ENCODE data around the gene ADPGK. TPM values are rescaled to one million over a fixed set of nuclear protein-coding genes. Genes with fewer than 3 reads are reported as not detected.

The ADPGK gene
- total and polyA plus RNA-seq, 12 donors = 27.7 to 97.1 (median 46.5) TPM

GRCh38 chr15:72782274-72783003, 1.1 kb downstream of the ADPGK start:
- TF ChIP-seq POLR2A (IDR thresholded peaks at IDR 0.05) = no peak
- TF ChIP-seq, protein P1, sequence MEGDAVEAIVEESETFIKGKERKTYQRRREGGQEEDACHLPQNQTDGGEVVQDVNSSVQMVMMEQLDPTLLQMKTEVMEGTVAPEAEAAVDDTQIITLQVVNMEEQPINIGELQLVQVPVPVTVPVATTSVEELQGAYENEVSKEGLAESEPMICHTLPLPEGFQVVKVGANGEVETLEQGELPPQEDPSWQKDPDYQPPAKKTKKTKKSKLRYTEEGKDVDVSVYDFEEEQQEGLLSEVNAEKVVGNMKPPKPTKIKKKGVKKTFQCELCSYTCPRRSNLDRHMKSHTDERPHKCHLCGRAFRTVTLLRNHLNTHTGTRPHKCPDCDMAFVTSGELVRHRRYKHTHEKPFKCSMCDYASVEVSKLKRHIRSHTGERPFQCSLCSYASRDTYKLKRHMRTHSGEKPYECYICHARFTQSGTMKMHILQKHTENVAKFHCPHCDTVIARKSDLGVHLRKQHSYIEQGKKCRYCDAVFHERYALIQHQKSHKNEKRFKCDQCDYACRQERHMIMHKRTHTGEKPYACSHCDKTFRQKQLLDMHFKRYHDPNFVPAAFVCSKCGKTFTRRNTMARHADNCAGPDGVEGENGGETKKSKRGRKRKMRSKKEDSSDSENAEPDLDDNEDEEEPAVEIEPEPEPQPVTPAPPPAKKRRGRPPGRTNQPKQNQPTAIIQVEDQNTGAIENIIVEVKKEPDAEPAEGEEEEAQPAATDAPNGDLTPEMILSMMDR (IDR thresholded peaks at IDR 0.05) = no peak
- Histone ChIP-seq H3K27ac (peak overlapping the region; percentile 66 to 98 (median 95)), H3K4me1 (replicated peaks in 1 of 2) (peaks cover 0 to 36% of the 10 kb centered on the region in 2 donors), H3K27me3 (no peaks in the 10 kb centered on the region), H3K9me3 (replicated peaks in 1 of 3) (no peaks in the 10 kb centered on the region), H3K4me3 (peak overlapping the region; percentile 68 to 97 (median 92)), H3K36me3 (replicated peaks in 1 of 2) (no peaks in the 10 kb centered on the region)
- intact Hi-C loops (cut with DNase I) = loop anchor here in 1 of 2 donors (10.0 kb wide), 1 partner anchor 302 kb away; no protein-coding TSS in a partner anchor
- WGBS, 4 donors = 40 to 48% (median 44%) methylated on average over 14 of the region's 14 CpGs
- DNase-seq = no peak

GRCh38 chr15:72781631-72782030, 1.9 kb downstream of the ADPGK start:
- no peak for TF ChIP-seq POLR2A (IDR thresholded peaks at IDR 0.05)
- TF ChIP-seq, protein P1 (IDR thresholded peaks at IDR 0.05) = no peak
- no peaks in the 10 kb centered on the region for H3K36me3 ChIP-seq (replicated peaks in 1 of 2)
- H3K4me1 ChIP-seq (replicated peaks in 1 of 2) = peaks cover 0 to 36% of the 10 kb centered on the region in 2 donors
- intact Hi-C loops (cut with DNase I) = loop anchor here in 1 of 2 donors (10.0 kb wide), 1 partner anchor 303 kb away; no protein-coding TSS in a partner anchor
- no peak for DNase-seq
- H3K4me3 ChIP-seq = no peak overlapping the region
- no peaks in the 10 kb centered on the region for H3K9me3 ChIP-seq (replicated peaks in 1 of 3)
- 75 to 81% (median 77%) methylated on average over 5 to 6 of the region's 6 CpGs for WGBS, 4 donors
- no peak overlapping the region for H3K27ac ChIP-seq
- H3K27me3 ChIP-seq = no peaks in the 10 kb centered on the region

DNA sequence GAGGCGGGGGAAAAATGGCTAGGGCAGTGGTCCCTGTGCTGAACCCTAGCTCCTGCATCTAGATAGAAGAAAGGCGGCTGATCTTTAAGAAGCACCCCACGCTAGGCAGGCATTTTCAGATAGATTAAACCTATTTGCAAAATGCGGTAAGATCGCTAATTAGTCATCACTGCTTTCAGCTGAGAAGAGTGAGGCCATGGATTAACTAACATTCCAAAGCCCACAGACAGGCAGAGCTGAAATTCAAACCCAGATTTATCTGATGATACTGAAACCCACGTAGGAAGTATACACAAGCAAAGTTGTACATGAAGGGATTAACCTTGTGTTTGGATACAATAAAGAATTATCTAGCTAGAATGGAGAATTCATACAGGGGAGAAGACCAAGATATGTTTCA, 4.8 kb downstream of the ADPGK start:
- 76 to 88% (median 86%) methylated on average over 6 of the region's 6 CpGs for WGBS, 4 donors
- H3K9me3 ChIP-seq (replicated peaks in 1 of 3) = no peaks in the 10 kb centered on the region
- H3K27me3 ChIP-seq = no peaks in the 10 kb centered on the region
- TF ChIP-seq POLR2A (IDR thresholded peaks at IDR 0.05) = no peak
- TF ChIP-seq, protein P1 (IDR thresholded peaks at IDR 0.05) = no peak
- no peak overlapping the region for H3K27ac ChIP-seq
- H3K4me3 ChIP-seq = no peak overlapping the region
- no peak for DNase-seq
- H3K4me1 ChIP-seq (replicated peaks in 1 of 2) = peaks cover 0 to 28% of the 10 kb centered on the region in 2 donors
- intact Hi-C loops (cut with DNase I) = no loop called here
- peaks cover 0 to 7% of the 10 kb centered on the region in 2 donors for H3K36me3 ChIP-seq (replicated peaks in 1 of 2)

DNA sequence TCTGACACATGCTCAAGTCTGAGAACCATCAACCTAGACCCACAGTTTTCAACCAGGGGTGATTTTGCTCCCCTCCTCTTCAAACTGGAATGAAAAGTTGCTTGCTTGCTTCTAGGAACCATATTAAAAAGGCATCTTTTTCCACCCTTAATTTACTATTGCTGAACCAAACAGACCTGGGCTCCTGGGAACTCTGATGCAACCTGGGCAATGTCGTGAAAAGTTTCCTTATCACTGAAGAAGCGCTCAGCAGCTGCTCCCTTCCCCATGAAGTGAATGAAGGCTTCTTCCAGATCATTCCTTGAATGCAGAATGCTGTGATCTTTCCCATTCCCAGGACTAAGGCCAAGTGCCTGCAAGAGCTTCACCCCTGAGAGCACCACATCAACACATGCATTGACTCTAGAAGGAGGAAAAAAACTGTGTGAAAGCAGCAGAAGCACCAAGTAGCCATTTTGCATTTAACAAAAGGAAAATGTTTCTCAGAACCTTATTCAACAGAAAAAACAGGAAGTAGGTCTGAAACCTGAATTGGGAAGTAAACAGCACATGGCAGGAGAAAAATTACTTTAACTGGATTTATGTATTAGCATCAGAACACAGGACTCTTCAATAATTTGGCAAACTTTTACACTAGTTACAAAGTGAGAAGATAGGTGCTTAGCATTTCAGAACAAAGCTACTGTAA, 8.7 kb downstream of the ADPGK start:
- H3K4me3 ChIP-seq = no peak overlapping the region
- TF ChIP-seq POLR2A (IDR thresholded peaks at IDR 0.05) = no peak
- TF ChIP-seq, protein P1 (IDR thresholded peaks at IDR 0.05) = no peak
- peaks cover 0 to 24% of the 10 kb centered on the region in 2 donors for H3K36me3 ChIP-seq (replicated peaks in 1 of 2)
- H3K27ac ChIP-seq = no peak overlapping the region
- H3K4me1 ChIP-seq (replicated peaks in 1 of 2) = peaks cover 0 to 3% of the 10 kb centered on the region in 2 donors
- no peak for DNase-seq
- H3K9me3 ChIP-seq (replicated peaks in 1 of 3) = no peaks in the 10 kb centered on the region
- H3K27me3 ChIP-seq = no peaks in the 10 kb centered on the region
- intact Hi-C loops (cut with DNase I) = no loop called here
- 73 to 90% (median 81%) methylated on average over 2 of the region's 2 CpGs for WGBS, 4 donors
